ENCODE measurements around the gene MTMR1. TPM values are rescaled to one million over a fixed set of nuclear protein-coding genes. Genes with fewer than 3 reads are reported as not detected.

MTMR1 gene
- total RNA-seq, 1 experiment from 2014 or later, result 25.4 TPM

DNA sequence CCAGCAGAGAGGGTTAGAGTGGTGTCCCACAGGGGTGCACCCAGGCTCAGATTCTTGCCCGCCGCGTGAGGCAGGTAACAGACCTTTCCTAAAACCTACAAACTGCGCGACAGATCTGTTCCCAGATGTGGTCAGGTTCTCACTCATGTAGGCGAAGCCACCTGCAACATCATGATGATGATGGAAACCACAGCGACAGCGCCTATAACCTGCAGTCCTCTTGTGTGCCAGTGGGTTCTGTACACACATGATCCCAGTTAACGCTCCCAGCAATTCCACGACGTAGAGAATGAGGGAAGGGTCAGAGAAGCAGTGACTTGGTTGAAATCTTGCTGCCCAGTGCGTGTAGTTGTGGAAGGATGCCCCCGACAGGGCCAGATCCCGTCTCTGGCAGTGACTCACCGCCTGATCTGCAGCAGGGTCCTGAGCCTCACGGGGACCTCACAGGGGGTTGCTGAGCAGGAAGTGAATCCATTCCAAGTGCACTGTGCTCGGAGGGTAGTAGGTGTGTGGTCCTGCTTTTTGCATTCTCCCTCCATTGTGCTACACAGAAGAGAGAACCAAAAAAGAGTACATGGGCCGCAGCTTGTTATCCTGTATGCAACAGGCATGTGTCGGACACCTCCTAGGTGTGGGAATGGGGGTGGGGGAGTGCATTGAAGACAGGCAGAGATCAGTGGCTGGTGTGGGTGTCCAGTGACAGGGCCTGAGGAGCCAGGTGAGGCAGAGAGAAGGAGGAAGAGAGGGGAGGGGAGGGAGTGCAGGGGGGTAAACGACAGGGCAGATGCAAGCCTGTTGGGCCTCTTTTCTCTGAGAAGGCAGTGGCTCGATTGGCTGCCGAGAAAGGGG, 66.6 kb downstream of the MTMR1 start:
- BruUV-seq (replicated peaks), result no TSS peak
- TF ChIP-seq, protein P1, sequence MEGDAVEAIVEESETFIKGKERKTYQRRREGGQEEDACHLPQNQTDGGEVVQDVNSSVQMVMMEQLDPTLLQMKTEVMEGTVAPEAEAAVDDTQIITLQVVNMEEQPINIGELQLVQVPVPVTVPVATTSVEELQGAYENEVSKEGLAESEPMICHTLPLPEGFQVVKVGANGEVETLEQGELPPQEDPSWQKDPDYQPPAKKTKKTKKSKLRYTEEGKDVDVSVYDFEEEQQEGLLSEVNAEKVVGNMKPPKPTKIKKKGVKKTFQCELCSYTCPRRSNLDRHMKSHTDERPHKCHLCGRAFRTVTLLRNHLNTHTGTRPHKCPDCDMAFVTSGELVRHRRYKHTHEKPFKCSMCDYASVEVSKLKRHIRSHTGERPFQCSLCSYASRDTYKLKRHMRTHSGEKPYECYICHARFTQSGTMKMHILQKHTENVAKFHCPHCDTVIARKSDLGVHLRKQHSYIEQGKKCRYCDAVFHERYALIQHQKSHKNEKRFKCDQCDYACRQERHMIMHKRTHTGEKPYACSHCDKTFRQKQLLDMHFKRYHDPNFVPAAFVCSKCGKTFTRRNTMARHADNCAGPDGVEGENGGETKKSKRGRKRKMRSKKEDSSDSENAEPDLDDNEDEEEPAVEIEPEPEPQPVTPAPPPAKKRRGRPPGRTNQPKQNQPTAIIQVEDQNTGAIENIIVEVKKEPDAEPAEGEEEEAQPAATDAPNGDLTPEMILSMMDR (IDR thresholded peaks at IDR 0.05; ENCODE audit: insufficient read depth in 1 of 2, low read depth in 1 of 2, low read length in 1 of 2, severe bottlenecking in 1 of 2, unreplicated experiment in 1 of 2), result no peak
- Mint-ChIP-seq H3K27me3 (ENCODE audit: insufficient read depth, unreplicated experiment) (no peaks in the 10 kb centered on the region), H3K4me3 (ENCODE audit: unreplicated experiment) (no peak overlapping the region), H3K36me3 (ENCODE audit: insufficient read depth, unreplicated experiment) (peaks cover 21% of the 10 kb centered on the region), H3K27ac (ENCODE audit: unreplicated experiment) (no peak overlapping the region), H3K4me1 (ENCODE audit: low read depth, unreplicated experiment) (no peaks in the 10 kb centered on the region), H3K9me3 (ENCODE audit: unreplicated experiment) (no peaks in the 10 kb centered on the region)
- CTCF ChIA-PET, result no interaction called here
- POLR2A ChIA-PET, result no interaction called here
- Histone ChIP-seq H3K4me1 (no peaks in the 10 kb centered on the region), H3K27me3 (replicated peaks; ENCODE audit: control insufficient read depth, insufficient read depth, low read length) (no peaks in the 10 kb centered on the region), H3K4me3 (ENCODE audit: low read depth, low read length) (no peak overlapping the region), H3K36me3 (ENCODE audit: control insufficient read depth, insufficient read depth, low read length) (no peaks in the 10 kb centered on the region), H3K9me3 (no peaks in the 10 kb centered on the region)
- DNase-seq, result no peak
- intact Hi-C loops (cut with micrococcal nuclease; ENCODE audit: unreplicated experiment), result no loop called here

DNA sequence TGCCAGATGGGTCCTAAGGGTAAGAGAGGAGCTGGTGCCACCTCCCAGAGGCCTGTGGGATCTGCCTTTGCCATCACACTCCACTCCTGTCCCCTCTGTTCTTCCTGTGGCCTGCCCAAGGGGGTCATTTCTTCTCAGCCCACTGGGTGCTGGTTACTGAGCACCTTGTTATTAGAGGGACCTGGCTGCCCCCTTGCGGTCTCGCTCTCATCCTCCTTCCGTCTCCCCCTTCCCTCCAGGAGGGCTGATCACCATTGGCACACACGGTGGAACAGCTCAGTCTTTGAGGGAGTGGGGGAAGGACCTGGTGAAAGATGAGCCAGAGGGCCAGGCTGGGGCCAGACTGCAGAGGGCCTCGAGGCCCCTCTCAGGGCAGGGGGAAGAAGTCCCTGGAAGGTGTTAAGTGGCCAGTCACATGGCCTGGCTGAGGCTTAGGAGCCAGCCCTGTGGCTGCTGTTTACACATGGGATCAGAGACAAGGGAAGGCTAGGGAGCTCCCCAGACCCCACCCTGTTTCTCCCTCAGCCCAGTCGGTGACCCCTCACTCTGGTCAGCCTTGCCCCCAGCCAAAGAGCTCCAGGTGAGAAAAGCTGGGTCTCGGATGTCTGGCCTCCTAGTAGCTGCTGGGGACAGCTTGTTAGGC, 68.1 kb downstream of the MTMR1 start:
- no peaks in the 10 kb centered on the region for H3K9me3 Mint-ChIP-seq (ENCODE audit: unreplicated experiment)
- BruUV-seq (replicated peaks), result no TSS peak

DNA sequence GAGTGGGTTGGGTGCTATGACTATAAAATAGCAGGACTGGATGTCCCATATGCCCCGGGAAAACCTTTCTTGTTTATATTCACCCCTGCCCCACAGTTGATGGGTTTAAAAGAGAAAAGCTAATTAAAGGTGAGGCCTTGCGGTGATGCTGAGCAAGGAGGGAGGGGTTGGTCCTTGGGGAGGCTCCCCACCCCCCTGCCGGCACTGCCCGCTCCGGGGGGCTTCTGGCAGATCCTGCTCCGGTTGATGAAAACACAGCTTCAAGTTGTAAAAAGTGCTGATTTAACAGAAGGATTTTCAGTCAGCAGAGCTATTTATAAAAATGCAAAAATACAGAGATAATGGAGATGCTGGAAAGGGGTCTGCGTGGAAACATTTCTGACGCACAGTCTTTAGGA, 68.6 kb downstream of the MTMR1 start:
- Mint-ChIP-seq H3K9me3 (ENCODE audit: unreplicated experiment) (no peaks in the 10 kb centered on the region), H3K36me3 (ENCODE audit: insufficient read depth, unreplicated experiment) (peaks cover 21% of the 10 kb centered on the region), H3K27ac (ENCODE audit: unreplicated experiment) (no peak overlapping the region), H3K27me3 (ENCODE audit: insufficient read depth, unreplicated experiment) (no peaks in the 10 kb centered on the region), H3K4me3 (ENCODE audit: unreplicated experiment) (no peak overlapping the region), H3K4me1 (ENCODE audit: low read depth, unreplicated experiment) (no peaks in the 10 kb centered on the region)
- Histone ChIP-seq H3K36me3 (ENCODE audit: control insufficient read depth, insufficient read depth, low read length) (no peaks in the 10 kb centered on the region), H3K4me1 (no peaks in the 10 kb centered on the region), H3K27me3 (replicated peaks; ENCODE audit: control insufficient read depth, insufficient read depth, low read length) (no peaks in the 10 kb centered on the region), H3K4me3 (ENCODE audit: low read depth, low read length) (no peak overlapping the region), H3K9me3 (no peaks in the 10 kb centered on the region)
- POLR2A ChIA-PET, result no interaction called here
- TF ChIP-seq, protein P1 (IDR thresholded peaks at IDR 0.05; ENCODE audit: insufficient read depth in 1 of 2, low read depth in 1 of 2, low read length in 1 of 2, severe bottlenecking in 1 of 2, unreplicated experiment in 1 of 2), result no peak
- CTCF ChIA-PET, result no interaction called here
- no peak for DNase-seq
- BruUV-seq (replicated peaks), result no TSS peak
- intact Hi-C loops (cut with micrococcal nuclease; ENCODE audit: unreplicated experiment), result no loop called here

More for the DNA sequence above, 68.1 kb downstream of the MTMR1 start:
- H3K27ac Mint-ChIP-seq (ENCODE audit: unreplicated experiment), result no peak overlapping the region
- H3K4me1 ChIP-seq, result no peaks in the 10 kb centered on the region
- no peak overlapping the region for H3K4me3 ChIP-seq (ENCODE audit: low read depth, low read length)
- TF ChIP-seq, protein P1 (IDR thresholded peaks at IDR 0.05; ENCODE audit: insufficient read depth in 1 of 2, low read depth in 1 of 2, low read length in 1 of 2, severe bottlenecking in 1 of 2, unreplicated experiment in 1 of 2), result no peak
- H3K4me1 Mint-ChIP-seq (ENCODE audit: low read depth, unreplicated experiment), result no peaks in the 10 kb centered on the region
- H3K9me3 ChIP-seq, result no peaks in the 10 kb centered on the region
- H3K36me3 Mint-ChIP-seq (ENCODE audit: insufficient read depth, unreplicated experiment), result peaks cover 21% of the 10 kb centered on the region
- H3K4me3 Mint-ChIP-seq (ENCODE audit: unreplicated experiment), result no peak overlapping the region
- intact Hi-C loops (cut with micrococcal nuclease; ENCODE audit: unreplicated experiment), result no loop called here
- ChIA-PET POLR2A (no interaction called here), CTCF (no interaction called here)
- no peaks in the 10 kb centered on the region for H3K27me3 ChIP-seq (replicated peaks; ENCODE audit: control insufficient read depth, insufficient read depth, low read length)
- DNase-seq, result no peak
- no peaks in the 10 kb centered on the region for H3K36me3 ChIP-seq (ENCODE audit: control insufficient read depth, insufficient read depth, low read length)
- no peaks in the 10 kb centered on the region for H3K27me3 Mint-ChIP-seq (ENCODE audit: insufficient read depth, unreplicated experiment)
